Measurements from ENCODE around the gene IL17REL.

GRCh38 chr22:49969751-49970527 lies 42.6 kb downstream of the IL17REL start:
- TF ChIP-seq ZZZ3 (IDR thresholded peaks at IDR 0.05; ENCODE audit: control insufficient read depth, insufficient read length, low read depth): no peak
- TF ChIP-seq MXI1 (IDR thresholded peaks at IDR 0.05; ENCODE audit: low read depth, low read length): no peak
- TF ChIP-seq SUPT20H (IDR thresholded peaks at IDR 0.05; ENCODE audit: borderline replicate concordance, control insufficient read depth, low read depth, low read length): no peak
- no peak for TF ChIP-seq HDAC6 (IDR thresholded peaks at IDR 0.05; ENCODE audit: unreplicated experiment)
- no peak for TF ChIP-seq CREM (IDR thresholded peaks at IDR 0.05; ENCODE audit: low read depth)
- no peak for TF ChIP-seq CTCF (IDR thresholded peaks at IDR 0.05 in 2 of 3, conservative IDR thresholded peaks at IDR 0.05 in 1 of 3; ENCODE audit: control insufficient read depth in 2 of 3, extremely low read depth in 1 of 3, insufficient read depth in 1 of 3, low read depth in 3 of 3, low read length in 3 of 3)
- no peak for TF ChIP-seq EZH2 (IDR thresholded peaks at IDR 0.05; ENCODE audit: borderline replicate concordance, control insufficient read depth, low read depth, low read length)
- TF ChIP-seq TCF12 (IDR thresholded peaks at IDR 0.05; ENCODE audit: low read depth, low read length): no peak
- no peak for TF ChIP-seq ETV6 (conservative IDR thresholded peaks at IDR 0.05 in 1 of 2, IDR thresholded peaks at IDR 0.05 in 1 of 2; ENCODE audit: borderline replicate concordance in 1 of 2, low read depth in 1 of 2)
- no peak for TF ChIP-seq POLR2A (IDR thresholded peaks at IDR 0.05; ENCODE audit: low read depth, low read length)
- TF ChIP-seq CREB1 (IDR thresholded peaks at IDR 0.05; ENCODE audit: low read depth): no peak
- TF ChIP-seq NR2C2 (IDR thresholded peaks at IDR 0.05; ENCODE audit: borderline replicate concordance, control insufficient read depth, insufficient read length, low read depth): no peak
- no peak for TF ChIP-seq SREBF2 (IDR thresholded peaks at IDR 0.05; ENCODE audit: low read length)
